RPMI7951 (cell line): ENCODE results near the gene PCNX2. TPM values are rescaled to one million over a fixed set of nuclear protein-coding genes. Genes with fewer than 3 reads are reported as not detected.

Source experiments
- DNase-seq: peaks from one replicate; pipeline ENCODE4 v3.0.0-alpha.2; 2012; ENCODE audit warnings: low read depth
- total RNA-seq: library from RNA; depleted of rRNA; stranded (reverse); fragments of >200 nt; shearing (Covaris generic); gene quantifications from 2 replicates; pipeline ENCODE4 v1.2.3, GENCODE V29; 2014

The PCNX2 gene
- total RNA-seq, 1 experiment from 2014 or later = 6.0 TPM

DNA sequence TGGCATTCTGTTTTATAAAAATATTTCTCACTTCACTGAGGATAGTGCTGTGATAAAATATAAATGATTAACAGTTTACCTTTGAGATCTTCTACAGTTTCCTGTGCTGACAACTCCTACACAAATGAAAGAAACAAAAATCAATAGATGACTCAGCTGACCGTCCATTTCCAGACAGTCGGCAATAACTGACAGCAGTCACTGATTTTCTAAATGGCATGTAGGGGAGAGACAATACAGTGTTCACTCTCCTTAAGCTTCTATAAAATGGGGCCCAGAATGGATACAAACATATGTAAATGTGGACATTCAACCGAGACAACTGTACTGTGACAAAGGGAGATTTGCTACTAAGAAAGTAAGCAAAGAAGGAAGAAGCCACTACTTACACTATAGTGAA, 34.3 kb downstream of the PCNX2 start:
- no peak for DNase-seq

DNA sequence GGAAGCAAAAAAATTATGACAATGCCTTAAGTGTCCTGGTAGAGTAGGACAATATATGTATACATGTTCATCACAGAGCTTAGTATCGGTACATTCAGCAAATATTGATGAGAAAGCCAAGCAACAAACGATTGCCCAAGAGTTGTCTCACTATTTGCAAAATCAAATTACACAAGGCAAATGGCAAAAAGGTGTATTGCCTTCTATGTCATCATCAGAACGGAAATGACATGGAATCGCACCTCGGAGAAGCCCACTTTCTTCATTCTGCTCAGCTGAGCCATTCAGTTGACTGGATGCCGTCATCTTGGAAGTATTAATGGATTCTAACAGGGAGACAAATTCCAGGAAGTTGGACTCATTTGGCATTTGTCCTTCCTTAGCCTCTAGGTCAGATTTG, 37.7 kb downstream of the PCNX2 start:
- DNase-seq = no peak

DNA sequence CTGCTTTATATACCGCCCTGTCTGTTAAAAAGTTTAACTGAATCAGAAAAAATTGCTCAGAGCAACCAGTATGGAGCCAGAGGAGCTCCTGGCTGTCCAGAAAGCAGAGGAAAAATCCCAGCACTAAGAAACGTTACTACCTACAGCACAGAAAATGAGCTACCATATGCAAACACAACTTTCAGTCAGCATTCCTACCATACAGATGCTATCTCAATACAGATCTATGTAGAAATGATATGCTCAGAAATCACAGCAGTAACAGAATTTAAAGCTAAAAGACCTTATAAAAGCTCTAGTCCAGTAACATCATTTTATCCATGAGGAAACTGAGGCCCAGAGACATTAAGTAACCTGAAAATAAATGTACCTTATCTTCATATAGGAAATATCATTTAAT, 38.7 kb downstream of the PCNX2 start:
- no peak for DNase-seq

DNA sequence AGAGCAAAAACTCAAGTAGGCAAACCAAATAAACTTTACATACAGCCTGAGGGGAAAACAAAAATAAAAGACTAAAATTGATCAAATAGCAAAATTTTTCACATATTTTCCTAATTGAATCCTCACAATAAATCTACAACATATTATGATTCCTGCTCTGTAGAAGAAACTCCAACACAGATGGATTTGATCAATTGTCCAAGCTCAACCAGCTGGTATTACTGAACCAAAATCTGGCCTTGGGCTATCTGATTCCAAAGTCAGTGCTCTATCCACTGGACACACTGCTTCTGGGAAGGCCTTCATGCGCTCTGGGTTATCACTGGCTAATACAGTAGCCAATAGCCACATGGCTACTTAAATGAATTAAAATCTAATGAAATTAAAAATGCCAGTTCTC, 39.3 kb downstream of the PCNX2 start:
- no peak for DNase-seq

DNA sequence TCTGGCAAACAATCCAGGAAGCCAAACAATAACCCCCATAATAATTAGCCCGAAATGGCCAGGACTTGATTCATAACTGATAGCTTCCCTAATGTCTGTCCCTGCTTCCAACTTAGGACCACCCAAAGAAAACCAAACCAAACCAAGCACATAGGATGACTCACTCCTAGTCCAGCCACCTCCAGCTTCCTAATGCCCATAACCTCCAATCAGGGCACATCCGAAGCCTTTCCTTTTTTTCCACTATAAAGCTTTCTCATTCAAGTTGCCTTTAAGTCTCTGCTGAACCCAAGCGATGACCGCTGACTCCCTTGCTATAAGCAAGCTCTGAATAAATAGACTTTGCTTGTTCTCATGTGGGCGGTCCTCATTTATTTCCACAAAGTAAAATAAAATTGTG, 40.4 kb downstream of the PCNX2 start:
- DNase-seq = no peak

DNA sequence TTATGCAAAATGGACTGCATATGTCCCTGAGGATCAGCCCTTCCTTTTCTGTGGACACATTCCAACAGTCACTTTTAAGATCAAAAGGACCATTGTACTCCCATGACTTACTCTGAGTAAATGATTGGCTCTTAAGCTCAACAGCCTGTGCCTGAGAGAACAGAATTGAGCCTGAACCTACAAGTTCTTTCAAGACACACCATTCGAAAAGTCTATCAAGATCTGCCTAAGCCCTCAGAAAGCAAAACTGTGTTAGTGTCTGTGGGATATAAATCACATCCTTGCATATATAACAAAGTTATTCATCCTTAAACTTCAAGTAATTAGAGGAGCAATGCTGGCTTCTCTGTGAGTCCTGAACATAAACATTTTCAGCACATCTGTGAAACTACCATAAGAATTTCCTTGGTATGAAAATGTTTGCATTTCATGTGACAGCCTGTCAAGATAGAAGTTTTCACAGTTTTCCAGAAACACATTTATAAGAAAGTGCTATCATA, 41.6 kb downstream of the PCNX2 start:
- peak; percentile 14 for DNase-seq

DNA sequence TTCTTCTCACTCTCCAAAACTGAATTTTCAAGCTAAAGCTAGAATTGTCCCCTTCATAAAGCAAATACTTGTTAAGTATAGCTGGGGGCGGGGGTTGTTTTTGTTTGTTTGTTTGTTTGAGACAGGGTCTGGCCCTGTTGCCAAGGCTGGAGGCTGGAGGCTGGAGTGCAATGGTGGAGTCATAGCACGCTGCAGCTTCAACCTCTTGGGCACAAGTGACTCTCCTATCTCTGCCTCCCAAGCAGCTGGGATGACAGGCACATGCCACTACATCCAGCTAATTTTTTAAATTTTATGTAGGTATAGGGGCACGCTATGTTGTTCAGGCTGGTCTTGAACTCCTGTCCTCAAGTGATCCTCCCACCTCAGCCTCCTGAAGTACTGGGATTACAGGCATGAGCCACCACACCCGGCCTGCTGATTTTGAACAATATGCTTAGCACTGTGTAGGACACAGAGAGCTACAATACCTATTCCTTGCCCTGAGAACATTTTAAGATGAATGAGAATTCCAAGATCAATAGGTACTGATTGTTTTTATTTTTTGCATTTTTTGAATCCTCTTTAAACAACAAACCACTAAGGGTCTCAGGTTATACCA, 42.2 kb downstream of the PCNX2 start:
- no peak for DNase-seq

DNA sequence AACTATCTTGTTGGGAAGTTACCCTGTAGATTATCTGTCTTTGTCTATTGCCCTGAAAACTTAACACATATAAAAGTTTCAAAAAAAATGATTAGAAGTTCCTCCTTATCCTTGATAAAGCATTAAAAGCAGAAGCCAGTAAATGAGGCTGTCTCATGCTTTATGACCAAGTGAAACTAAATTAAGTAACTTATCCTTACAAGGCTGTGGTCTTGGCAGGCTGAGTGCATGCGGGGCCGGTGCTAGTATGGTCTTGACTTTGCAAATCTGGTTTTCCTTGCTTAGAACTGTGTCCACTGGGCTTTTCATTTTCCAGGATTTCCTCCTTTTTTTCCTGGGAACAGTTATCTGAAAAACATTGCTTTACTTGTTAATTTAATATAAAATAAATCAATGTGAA, 43.1 kb downstream of the PCNX2 start:
- DNase-seq = no peak

DNA sequence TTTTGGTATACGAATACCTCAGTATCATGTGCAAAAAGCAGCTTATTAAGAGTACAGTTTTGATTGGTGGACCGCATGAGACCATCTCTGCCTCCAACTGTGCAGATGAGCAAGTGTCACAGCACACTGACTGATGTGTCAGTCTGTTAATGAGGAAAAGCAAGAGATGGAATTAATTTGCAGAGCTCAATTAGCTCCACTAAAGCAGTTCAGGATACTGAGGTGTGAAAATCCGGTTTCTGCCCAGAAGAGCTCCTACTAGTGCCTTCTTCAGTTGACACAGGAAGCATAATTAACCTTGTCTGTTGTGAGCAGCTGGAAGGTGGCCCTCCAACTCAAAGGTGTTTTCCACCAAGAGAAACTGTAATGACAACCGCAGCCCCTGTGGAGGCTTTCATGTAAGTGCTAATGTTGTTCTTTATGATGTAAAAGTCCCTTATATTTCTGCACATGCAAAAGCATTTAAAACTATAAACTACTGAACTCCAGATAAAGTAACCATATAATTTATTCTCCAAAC, 44.3 kb downstream of the PCNX2 start:
- no peak for DNase-seq

DNA sequence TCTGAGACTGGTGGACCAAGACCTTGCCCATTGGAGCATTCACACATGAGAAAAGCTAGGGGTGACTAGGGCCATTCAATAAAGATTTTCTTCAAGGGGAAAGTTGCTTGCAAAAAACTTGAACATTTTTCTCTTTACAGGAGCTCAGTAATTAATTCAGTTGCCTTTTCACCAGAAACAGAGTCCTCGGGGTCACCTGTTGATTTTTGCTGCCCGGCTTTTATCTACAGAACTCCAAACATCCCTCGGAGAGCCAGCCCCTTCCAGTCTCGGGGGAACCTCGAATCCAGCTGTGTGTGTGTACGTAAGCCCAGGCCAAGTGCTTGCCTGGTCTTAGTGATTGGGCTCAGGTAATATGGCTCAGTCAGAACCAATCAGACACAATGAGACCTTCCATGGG, 47.5 kb downstream of the PCNX2 start:
- no peak for DNase-seq

DNA sequence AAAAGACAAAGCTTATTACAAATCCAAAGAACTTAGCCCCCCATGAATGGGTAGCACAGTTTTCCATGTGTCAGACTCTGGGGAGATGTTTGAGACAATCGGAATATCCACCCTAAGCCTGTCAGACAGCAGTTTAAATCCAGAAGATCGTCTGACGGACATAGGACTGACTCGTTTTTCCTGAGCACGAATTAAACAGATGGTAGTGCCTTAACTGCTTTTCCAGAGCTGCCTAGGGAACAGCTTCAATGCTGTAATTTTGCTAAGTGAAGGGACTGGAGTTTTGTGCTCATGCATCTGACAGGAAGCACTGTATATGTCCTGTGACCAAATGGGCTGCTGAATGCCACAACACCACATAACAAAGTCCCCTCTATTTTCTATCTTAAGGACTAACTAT, 48.6 kb downstream of the PCNX2 start:
- DNase-seq = no peak

DNA sequence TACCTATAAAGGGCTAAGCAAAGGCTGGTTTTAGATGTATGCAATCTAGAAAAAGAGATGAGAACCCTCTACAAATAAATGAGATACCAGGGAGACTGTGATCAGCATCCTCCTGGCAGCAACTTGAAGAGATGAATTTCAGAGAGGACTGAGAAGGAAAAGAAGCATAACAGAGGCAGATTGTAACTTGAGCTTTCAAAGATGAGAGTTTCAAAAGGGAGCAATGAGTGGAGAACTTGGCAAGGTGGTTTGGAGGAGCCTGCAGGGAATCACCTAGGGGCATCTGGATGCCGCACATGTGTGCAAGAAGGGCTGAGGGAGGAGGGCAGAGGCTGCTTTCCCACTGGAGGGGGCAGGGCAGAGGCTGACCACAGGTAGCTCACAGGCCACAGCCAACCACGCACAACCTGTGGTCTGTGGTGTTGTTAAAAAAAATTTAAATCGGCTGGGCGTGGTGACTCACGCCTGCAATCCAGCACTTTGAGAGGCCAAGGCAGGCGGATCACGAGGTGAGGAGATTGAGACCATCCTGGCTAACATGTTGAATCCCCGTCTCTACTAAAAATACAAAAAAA, 50.2 kb downstream of the PCNX2 start:
- peak; percentile 49 for DNase-seq

DNA sequence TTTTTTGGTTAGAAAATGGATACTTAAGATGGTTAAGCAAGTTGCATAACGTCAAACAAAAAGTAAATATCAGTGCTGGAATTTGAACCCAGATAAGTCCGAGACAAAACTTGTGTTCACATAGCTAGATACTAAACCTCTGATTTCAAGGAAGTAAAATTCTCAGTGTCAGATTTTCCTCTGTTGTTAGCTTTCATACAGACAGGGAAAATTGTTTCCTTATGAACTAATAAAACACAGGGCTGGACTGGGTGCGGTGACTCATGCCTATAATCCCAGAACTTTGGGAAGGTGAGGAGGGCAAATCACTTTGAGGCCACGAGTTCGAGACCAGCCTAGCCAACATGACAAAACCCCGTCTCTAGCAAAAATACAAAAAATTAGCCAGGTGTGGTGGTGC, 51.3 kb downstream of the PCNX2 start:
- DNase-seq = peak; percentile 5

DNA sequence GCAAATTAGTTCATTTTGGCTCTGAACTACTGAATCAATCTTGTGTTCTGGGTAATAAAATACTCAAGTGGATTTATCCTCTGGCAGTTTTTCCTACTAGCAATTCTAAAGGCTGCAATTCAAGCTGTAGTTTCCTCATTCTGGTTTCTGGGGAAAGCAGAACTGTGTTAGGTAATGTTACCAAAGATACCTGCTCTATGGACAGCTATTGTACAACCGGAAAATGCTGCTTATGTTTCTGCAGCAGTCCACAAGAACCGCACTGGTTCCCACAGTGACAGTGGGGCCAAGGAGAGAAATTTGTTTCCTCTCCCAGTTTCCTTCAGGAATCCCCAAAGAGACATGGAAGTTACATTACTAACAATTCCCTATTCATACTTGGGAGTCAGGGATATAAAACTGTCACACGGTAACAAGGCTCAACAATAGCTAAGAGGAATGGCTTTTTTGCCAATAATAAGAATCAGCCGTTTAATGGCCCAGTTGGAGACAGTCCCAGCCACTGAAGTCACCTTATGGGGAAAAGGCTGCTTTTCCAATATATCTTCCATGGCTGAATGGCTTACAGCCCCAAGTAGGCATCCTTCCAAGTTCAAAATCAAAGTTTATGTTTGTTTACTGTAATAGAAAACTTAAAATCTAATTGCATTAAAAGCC, 52.6 kb downstream of the PCNX2 start:
- DNase-seq = no peak

DNA sequence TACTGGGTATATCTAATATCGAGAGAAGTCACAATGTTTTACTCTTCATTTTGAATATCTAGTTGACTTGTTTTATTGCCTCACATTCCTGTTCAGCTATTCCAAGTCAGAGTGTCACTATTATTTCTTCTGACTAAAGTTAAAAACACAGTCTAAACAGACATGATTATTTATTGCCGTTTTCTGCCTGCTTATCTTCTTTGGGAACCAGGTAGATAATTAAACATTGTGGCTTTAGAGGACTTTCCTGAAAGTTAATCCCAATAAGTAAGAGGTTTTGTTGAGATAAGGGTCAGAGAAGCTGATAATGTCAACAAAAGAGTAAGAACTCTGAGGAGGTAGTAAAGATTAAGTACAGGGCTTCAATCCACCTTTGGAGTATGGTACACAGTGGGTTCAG, 53.8 kb downstream of the PCNX2 start:
- DNase-seq = no peak

DNA sequence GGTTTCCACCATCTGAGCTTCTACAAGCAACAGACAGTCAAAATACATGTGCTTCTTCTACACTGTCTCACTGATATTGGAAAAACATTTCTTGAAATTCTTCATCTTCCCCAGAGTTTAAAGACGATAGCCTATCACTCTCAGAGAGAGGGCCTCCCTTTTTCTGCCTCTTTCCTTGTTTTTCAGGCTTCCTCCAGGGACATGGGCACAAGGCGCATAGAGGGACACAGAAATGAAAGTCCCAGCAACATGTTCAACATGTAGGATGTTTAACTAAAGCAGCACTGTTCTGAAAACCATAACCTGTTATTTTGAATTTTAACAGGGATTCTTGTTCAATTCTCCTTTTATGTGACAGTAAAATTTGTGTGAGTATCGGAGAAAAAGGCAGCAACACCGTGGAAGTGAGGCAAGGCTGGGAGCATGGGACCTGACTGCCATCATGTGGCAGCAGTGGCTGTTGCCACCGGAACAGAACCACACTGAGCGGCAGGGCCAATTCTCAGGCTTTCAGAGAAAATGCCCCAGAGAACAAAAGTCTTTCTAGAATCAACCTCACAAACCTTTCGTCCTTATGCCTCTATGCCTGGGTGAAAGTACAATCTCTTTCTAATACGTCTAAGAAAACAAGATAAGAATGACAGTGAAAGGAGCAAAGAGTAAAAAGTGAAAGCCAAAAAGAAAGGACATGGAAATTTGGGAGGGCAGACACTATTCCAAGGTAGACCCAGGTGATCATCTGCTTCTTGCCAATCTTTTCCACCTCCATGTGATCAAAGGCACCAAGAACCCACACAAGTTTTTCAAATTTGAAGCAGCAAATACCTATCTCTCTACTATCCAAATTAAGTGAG, 54.5 kb downstream of the PCNX2 start:
- peak; percentile 57 for DNase-seq

DNA sequence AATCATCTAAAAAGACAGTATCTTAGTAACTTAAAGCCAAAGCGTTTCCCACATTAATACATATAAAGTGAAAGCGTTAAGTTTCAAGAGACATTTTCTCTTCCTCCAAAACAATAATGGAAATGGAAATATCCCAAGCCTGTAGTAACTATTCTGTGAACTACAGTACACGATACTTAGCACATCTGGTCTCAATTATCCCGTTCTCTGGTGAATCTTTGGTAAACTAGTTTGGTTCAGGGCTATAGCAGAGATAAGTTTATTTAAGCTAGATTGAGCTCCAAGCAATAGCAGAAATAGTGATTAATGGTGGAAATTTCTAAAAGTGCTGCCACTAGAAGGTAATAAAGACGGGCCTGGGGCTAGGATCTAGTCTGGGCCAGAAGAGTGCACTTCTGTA, 55.2 kb downstream of the PCNX2 start:
- peak; percentile 55 for DNase-seq

DNA sequence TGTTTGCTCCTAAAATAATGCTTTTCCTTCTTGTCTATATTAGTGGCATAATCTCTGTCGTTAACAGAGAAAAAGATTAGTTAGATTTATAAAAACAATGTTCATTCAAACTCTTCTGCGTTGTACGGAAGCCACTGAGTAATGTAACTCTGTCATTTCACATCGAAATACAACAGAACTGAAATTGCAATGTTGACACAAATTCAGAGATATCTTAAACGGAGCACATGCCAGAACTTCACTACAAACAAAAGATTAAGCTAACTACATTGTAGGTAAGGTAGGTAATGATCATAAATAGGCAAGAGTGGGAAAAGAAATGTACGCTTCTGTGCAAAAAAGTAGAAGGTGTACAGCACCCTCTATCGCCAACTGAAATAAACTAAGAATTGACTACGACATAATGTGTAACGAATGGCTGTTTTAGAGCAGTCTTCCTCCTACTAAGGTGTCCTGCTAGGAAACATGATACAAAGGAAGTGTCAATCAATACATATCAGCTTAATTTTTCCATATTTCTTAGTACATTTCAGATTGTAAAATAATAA, 56.6 kb downstream of the PCNX2 start:
- DNase-seq = no peak

DNA sequence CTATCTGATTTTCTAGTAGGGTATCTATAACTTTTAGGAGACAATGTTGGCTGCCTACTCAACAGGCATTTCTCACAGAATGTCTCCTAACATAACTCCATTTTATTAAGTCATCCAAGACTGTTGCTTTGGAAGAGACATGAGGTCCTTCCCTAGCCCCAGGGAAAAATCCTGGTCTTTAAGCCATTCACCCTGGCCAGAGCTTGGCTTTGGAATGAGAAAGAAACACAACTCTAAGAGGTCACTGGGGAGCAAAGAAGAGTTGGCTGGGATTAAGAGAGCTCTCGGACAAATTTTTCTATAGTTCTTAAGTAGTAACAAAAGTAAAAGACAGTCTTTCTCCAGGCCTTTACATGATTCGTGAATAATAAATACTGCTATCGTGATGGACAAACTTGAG, 57.9 kb downstream of the PCNX2 start:
- DNase-seq = peak; percentile 11

DNA sequence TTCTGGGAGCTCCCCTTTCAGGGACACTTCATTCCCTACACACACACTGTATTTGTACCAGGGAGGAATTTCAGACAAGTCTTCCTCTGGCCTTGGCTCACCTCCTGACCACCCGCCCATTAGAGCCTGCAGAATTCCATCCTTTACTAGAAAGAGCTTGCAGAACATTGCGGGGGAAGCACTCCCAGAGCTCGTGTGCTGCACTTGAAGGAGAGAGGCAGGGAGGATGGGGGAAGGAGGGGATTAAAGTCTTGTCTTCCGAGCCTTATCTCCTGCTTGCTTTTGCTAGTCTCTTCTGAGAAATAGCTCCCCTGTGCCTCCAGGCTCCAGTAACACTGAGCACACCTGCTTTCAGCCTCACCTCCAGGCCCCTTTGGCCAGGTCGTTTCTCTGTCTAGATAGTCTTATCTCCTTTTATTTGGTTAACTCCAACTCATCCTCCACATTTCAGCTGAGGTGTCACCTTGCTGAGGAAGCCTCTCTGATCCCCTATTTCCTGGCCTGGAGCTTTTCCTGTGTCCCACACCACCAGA, 62.0 kb downstream of the PCNX2 start:
- no peak for DNase-seq

DNA sequence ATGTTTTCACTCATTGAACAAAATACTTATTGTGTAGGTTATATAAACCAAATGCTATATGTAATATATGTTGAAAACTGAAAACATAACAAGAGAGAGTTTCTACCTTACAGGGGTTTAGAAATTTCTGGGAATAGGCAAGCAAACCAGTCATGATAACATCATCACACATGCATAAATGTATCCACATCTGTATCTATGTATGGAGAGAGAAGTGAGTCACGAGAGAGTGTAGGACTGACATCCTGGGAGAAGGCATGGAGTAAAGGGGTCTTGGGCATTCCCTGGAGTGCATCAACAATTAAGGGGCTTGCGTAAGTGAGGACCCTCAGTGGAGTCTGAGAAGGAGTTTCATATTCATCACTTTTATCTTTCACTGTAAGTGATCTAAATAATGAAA, 65.5 kb downstream of the PCNX2 start:
- DNase-seq = no peak

DNA sequence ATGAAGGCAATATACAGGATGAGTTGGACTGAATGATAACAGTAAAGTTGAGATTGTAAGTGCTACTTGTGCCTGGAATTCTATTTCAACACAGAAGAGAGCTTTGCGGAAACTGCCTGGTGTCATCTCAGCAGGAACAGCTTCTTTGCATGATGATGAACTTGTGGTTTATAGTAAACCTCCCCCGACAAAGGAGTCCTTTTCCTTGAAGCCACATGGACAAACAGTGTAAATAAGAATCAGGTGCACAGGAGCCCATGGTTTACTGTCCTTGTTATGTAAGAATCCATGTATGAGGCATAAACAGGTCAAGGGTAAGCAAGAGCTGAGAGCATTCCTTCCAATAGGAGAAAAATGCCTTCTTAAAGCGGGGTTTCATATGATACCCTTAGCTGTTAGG, 66.2 kb downstream of the PCNX2 start:
- no peak for DNase-seq
